Measurements from ENCODE around the gene WNT8A.
A peak's percentile ranks its signal among the peaks of the same experiment; 100 is the strongest.

The WNT8A gene

DNA sequence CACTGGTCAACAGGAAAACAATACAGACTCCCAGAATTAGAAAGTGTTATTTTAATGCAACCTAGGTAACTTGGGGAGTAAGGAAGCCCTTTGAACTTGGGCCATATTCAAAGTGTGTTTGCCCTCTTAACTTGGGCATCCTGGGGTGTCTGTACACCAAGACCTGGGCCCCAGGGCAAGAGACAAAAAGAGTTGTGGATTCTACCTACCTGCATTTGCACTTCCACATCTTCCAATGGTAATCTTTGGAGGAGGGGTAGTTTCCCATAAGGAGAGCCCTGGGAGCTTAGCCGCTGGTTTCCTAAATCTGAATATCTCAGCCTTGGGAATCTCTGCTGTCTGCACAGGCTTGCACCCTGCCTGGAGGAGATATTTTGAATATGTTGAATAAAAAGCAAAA, 8.5 kb downstream of the WNT8A start:
- no peak for DNase-seq

DNA sequence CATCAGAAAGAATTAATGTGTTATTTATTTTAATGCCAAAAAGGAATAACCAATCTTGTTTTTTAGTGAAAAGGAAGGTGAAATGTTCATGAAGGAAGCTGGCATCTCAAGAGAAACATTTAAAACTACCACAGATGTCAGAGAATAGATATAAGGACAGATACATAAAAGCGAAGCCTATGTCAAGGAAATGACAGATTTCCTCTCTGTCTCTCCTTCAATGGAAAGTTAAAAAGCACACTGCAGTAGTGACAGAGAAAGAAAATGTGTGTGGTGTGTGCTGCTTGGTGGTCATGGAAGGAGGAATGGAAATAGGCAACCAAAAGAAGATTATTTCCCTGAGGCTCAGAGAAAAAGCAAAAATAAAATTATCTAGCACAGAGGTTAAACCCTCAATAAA, 9.2 kb downstream of the WNT8A start:
- no peak for DNase-seq

DNA sequence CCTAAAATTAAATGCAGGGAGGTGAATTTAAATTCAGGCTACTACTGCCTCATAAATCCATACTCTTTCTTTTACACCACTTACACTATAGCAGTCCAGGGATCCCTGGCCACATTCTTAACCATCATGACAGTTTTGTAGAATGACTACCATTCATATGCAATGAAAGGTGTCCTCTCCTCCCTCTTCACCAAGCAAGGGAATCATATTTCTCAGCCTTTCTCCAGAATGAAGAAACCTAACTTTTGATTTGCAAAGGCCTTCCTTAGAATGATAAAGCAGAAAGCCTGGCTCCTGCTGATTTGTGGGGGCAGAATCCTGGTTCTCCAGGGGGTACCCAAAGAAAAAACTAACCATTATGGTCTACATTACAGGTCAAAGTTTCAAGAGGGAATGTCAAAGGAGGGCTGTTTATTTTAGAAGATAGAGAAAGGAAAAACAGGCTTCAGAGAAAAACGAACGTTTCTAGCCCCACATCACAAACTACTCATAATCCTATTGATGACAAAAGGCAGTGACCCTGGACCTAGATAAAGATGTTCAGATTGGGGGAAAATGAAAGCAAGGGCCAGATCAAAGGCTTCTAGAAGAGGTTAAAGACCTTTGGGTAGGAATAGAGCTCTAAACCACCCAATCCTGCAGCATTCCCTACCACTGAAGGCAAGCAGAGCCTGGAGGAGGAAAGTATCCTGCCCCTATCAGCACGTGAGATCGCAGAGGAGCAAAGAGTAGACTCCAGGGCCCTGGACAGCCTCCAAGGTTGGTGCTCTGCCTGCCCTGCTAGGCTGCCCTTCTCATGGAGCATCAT, 11.5 kb downstream of the WNT8A start:
- DNase-seq: no peak

DNA sequence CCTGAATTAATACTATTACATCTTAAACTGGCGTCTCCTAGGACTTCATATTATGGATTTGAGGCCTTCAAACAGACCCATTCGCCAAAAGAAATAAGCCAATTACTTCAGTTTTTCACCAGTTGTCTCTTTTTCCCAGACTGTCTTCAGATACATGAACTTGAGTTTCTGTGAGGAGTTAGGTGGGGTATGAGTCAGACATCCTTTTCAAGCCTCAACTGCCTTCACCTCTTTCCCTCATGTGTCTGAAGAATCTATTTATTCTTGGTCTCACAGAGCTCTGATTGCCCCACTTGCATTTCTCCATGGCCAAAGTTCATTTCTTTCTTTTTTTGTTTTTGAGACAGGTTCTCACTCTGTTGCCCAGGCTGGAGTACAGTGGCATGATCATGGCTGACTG, 12.5 kb downstream of the WNT8A start:
- no peak for DNase-seq

DNA sequence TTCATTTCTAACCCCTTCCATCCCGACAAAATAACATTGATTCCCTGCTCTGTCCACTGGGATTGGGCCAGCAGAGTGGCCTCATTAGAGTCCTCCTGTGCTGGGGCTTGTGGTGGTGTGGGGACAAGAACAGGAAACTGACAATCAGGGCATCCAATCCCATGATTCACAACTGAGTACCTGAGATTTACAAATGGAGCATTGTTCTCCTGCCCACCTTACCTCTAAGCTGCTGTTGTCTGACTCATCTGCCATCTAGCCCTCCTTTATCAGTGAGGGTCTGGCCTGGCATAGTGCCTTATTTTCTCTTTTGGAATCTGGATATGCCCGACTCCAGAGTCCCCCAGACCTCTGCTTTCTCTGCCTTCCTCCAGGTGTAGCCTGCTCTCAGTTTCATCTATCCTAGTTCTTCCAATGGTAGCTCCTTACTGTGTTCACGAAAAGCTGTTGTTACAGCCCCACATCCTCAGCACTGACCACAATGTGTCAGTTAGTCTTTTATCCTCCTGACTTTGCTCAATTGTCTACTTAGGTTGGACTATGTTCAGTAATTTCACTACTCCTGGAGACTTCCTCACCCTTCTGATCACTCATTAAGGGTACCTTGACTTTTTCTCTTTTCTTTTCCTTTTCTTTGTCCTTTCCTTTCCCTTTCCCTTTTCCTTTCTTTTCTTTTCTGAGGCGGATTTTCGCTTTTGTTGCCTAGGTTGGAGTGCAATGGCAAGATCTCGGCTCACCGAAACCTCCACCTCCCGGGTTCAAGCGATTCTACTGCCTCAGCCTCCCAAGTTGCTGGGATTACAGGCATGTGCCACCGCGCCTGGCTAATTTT, 13.4 kb downstream of the WNT8A start:
- no peak for DNase-seq

DNA sequence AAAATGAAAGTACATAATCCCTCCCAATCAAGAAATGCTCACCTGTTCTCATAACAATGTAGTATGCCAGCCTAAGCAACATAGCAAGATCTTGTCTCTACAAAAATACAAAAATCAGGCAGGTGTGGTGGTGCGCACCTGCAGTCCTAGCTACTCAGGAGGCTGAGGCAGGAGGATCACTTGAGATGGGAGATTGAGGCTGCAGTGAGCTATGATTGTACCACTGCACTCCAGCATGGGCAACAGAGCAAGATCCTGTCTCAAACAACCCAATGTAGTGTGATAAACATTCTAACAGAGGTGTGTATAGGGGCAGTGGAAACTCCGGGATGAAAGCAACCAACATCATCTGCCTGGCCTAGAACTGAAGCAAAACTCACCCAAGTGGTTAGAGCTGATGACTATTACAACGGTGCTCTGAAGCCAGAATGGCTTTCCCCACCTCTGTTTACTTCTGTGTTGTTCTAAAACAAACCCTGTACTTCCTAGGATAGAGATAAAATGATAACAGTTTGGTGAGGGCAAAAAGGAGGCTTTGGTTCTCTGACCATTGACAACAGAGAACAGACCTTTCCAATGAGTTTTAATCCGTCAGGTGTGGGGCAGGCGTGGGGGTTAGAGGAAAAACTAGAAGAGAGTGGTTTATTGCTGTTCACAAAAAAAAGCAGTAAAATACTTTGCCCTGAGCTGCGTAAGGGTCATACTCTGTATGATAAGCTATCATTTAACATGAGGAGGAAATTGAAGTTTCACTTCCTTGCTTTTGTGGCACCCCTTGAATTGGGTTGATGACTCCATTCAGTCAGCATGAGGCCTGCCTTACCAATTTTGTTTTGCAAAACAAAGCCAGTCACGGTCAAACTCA, 18.9 kb downstream of the WNT8A start:
- peak; percentile 37 for DNase-seq

DNA sequence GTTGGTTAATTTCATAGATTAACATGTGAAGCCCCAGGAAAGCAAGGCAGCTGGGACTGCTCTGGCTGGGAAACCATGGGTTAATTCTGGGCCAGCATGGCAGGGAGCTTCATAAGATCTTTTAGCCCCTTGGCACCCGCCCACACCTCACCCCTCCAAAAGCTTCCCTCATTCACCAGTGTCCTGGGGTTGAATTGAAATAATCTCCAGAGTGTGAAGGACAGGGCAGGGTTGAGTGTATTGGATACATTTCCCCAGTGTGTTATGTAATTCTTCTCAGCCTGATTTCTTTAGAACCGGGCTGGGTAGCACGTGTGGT, 19.4 kb downstream of the WNT8A start:
- DNase-seq: no peak

DNA sequence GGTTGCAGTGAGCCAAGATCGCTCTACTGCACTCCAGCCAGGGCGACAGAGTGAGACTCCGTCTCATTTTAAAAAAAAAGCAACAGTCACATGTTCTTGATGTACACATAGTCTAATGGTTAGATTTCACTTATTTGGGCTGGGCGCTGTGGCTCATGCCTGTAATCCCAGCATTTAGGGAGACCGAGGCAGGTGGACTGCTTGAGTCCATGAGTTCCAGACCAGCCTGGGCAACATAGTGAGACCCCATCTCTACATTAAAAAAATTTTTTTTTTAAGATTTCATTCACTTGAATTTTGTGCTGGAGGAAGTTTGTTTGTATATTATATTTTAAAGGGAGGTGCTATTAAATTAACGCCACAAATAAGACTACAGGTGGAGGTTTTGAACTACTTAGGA, 21.9 kb downstream of the WNT8A start:
- no peak for DNase-seq

DNA sequence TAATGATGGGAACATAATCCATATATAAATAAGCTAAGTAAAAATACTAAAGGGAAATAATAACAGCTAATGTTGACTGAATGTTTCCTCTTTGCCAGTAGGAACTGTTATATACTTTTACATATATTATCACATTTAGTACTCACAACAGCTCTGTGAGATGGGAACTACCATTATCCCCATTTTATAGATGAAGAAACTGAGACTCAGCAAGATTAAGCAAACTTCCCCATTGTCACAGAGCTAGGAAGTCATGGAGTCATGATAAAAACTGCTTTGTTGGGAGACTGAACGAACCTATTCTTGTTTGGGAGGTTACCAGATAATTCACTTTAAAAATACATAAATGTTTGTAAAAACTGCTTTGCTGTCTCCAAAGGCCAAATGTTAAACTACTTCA, 23.4 kb downstream of the WNT8A start:
- no peak for DNase-seq

DNA sequence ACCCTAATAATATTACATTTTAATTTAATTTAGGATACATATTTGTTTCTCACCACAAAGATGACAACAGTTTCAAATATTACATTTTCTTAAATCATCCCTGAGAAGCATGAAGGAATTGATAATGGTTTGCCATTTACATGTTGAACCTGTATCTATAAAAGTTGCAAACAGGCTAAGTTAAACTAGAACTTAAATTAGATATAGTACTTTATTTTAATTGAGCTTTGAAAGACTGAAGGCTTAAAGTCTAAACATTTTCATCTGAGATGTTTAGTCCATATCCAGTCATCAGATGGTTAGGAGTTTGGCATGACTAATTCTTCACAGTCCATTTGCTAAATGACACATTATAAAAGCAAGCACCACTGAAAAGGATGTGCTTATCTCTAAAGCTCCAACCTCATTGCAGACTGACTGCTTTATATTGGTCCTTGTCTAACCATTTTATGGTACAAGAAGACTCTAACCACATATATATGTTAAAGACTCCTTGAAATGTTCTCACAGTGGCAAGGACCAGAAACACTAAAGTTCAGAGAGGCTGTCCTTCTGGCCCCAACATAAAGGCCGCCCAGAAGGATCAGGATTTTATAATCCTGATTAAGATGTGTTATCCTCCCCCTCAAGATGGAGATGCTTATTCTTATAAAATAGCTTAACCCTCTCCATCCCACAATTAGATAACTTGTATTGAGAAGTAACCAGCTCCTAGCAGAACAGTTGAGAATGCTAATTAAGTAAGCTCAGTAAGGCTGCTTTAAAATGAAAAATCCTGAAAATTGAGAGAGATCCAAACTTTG, 25.8 kb downstream of the WNT8A start:
- no peak for DNase-seq

DNA sequence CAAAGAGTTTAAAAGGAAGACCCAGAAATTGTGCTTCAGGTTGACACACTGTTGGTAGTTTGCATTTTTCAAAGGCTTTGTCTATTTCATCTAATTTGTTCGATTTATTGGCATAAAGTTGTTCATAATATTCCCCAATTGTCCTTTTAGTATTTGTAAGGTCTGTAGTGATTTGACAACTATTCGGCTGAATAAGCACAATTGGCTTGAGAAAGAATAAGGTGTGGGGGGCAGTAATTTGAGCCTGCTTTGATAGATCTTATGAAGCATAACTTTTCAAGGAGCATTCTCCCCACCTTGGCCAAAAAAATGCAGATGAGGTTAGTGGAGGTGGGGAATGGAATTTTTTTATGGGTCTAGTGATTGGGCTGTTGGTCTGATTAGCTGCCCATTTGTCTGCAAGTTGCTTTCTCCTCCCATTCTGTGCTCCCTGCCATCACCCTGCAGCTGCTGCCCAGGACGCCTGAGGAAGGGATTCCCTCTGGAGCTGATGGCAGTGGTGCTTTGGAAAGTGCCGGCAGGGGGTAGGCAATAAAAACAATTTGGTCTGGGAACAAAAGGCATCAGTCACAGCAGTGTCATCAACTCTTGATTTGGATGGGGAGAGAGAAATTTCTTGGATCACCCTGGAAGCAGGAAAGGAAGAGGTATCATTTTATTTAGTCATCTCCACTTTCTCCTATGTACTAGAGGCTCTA, 26.6 kb downstream of the WNT8A start:
- DNase-seq: no peak

DNA sequence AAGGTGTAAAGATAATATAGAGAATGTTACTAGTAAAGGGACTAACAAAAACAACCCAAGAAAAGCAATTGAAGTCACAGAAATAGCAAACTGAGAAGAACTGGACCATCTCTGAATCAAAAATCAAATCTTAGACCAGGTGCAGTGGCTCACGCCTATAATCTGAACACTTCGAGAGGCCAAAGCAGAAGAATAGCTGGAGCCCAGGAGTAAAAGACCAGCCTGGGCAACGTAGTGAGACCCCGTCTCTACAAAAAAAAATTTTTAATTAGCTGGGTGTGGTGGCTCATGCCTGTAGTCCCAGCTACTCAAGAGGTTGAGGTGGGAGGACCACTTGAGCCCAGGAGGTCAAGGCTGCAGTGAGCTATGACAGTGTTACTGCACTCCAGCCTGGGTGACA, 27.3 kb downstream of the WNT8A start:
- DNase-seq: no peak

DNA sequence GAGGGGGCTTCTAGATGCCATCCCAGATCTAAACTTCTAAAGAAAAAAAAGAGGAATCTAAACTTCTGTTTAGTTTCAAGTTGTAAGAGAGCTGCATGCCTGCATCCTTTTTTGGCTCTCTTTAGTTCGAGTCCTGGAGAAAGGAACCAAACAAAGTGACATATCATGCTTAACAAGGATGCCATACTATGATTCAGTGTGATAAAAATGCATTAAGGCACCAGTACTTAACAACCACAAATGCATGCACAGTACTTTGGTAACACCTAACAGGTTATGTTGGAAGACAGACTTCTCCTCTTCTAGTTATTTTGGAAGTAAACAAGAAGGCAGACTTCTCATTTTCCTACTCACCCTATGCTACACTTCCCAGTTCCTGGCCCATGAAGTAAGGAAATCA, 28.1 kb downstream of the WNT8A start:
- no peak for DNase-seq

DNA sequence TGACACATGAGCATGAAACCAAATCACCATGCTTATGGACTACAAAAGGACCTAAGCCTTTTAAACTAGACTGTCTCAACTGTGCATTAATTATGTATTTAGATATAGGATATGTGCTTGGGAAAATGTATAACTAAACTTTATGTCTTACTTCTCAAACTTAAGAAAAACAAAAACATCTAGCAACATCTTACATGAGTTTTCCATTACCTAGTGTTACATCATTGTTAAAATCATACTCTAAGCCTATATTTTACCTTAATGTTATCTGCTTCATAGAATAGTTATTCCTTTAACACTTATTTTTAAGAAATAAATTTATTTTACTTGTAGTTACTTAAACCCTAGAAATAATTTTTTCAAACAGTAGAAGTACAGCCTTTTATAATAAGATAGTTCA, 31.4 kb downstream of the WNT8A start:
- DNase-seq: no peak

DNA sequence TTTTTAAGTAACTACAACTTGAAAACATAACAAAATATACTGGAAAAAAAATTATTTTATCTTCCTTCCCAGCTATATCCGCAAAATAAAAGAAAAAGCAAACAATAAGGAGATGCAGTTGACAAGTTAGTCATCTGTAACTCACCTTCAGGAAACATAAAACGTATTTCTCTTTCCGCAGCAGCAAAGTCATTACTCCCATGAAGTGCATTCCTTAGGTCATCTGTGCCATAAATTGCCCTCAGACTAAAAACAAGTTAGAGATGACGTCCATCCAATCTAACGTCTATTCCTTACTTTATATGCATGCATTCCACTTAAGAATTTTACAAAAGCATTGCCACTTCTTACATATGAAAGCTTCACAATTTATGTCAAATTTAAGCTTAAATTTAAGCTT, 44.5 kb downstream of the WNT8A start:
- DNase-seq: no peak

DNA sequence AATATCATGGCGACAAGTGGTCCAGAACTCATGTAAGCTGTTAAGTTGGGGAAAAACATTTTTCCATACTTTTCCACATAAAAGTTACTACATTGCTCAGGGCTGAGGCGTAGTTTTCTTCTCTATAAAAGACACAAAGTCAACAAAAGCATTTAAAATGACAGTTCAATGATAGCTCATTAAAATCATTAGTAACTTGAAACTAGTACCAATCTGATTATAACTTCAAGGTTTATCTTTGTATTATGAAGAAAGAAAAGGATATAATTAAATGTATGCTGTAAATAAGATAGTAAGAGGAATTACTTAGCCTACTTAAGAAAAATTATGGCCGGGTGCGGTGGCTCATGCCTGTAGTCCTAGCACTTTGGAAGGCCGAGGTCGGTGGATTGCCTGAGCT, 45.5 kb downstream of the WNT8A start:
- DNase-seq: no peak

DNA sequence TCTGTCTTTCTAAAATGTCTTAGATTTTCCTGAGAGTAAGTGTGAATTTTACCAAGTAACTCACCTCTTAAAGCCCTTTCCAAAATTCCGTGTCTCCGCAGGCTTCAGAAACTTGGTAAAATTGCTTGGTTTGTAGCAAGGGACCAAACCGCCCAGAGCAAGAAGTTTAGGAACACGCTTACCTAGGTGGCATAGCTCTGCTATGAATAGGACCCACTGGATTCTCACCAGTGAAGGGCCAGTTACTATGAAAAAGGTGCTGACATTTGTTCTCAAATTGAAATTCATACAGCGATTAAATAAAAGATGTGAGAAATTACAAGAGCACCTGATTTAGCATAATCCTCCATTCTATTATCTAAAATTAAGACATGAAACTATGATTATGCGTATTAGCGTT, 48.7 kb downstream of the WNT8A start:
- no peak for DNase-seq

DNA sequence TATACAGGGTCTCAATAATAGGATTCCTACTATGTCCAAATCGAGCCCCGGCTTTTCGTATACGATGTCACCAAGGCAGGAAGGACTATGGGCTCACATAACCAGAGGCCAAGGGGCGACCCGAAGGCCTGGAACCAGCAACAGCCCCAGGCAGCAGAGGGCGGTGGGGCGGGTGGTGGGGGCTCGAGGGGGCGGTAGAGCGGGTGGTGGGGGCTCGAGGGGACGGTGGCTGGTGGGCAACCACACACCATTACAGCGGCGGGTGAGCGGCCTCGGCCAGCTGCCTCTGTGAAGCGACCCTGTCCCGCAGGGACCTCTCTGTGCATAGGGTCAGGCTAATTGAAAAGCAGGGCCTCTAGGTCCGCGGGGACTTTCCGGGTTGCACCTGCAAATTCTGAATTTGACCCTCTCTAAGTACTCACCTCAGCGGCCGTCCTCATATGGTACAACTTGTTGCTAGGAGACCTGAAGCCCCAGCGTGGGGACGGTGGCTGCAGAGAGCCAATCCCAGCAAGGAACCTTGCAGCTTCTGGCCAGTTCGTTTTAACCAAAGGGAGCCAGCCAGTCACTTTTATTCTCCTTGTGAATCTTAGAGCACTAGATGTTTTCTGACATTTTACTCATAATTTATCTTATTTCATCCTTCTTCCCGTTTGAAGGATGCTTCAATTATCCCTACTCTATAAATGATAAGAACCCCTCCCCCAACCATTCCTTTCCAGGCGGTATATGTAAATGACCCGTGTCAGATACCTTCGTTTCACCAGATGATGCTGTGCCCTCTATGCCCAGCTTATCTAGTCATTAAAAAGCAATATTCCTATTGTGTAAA, 55.3 kb downstream of the WNT8A start, which contains the start of gene NME5:
Gene NME5, minus strand, starts transcription at position 480 of the 832 bp plus-strand sequence. CDS start 648 bp downstream, outside the sequence.
- DNase-seq: no peak

DNA sequence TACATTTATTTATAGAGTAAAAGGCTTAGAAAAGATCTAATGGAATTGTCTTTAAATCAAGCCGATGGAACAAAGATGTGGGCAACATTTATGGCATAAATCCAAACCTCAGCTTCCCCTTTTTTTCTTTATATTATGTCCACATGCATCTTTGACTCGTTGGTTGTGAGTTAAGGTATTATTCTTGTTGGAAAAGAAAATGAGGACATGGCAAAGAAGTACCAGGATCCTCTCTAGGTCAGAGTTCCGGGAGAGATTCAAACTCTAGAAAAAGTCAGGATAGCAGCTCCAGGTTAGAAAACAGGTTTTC, 55.9 kb downstream of the WNT8A start:
- DNase-seq: peak; percentile 53

DNA sequence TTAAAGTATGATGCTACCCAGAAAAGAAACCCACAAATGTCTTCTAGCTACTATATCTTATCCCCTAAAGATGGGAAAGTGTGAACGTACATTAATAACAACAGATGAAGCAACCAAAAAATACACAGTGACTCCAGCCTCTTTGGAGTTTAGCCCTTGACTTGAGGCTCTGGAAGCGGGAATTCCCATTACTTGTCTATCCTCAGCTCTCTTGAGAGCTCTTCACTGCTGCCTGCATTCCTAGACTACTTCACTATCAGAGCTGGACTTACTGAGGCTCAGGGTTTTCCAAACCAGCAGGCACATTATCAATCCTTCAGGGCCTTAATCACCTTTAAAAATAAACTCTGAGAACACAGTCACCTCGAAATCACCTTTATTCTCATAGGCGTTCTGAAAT, 56.4 kb downstream of the WNT8A start:
- DNase-seq: no peak
